Measurements from ENCODE around the gene ZNF423.

The ZNF423 gene

DNA sequence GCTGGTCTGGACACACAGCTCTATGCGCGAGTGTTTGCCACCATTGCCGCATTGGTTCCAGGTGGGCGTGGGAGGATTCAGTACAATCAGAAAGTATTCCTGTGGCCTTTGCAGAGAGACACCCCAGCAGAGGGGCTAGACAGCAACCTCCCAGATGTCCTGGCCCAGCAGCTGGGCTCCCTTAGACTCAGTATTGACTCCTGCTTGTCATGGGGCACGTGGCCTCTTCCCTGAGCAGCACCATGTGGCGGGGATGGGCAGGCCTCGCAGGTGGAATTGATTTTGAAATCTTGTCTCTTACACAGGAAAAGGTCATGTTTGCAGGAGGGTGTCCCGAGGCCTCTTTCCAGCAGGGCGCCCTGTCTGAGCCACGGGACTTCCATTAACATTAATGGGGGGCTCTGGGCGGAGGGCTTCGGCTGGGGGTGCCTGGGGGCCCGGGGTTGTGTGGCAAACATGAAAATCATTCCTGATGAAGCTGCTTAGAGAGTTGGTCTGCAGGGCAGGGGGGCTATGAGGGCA is 385.9 kb downstream of the ZNF423 start:
- ATAC-seq, result no peak
- no peak for DNase-seq

GRCh38 chr16:49469311-49469670 is 386.6 kb downstream of the ZNF423 start:
- no peak for ATAC-seq

GRCh38 chr16:49468611-49469310 is 387.2 kb downstream of the ZNF423 start:
- no peak for ATAC-seq
- no peak for DNase-seq

More at GRCh38 chr16:49469311-49469670, 386.6 kb downstream of the ZNF423 start:
- DNase-seq, result no peak

DNA sequence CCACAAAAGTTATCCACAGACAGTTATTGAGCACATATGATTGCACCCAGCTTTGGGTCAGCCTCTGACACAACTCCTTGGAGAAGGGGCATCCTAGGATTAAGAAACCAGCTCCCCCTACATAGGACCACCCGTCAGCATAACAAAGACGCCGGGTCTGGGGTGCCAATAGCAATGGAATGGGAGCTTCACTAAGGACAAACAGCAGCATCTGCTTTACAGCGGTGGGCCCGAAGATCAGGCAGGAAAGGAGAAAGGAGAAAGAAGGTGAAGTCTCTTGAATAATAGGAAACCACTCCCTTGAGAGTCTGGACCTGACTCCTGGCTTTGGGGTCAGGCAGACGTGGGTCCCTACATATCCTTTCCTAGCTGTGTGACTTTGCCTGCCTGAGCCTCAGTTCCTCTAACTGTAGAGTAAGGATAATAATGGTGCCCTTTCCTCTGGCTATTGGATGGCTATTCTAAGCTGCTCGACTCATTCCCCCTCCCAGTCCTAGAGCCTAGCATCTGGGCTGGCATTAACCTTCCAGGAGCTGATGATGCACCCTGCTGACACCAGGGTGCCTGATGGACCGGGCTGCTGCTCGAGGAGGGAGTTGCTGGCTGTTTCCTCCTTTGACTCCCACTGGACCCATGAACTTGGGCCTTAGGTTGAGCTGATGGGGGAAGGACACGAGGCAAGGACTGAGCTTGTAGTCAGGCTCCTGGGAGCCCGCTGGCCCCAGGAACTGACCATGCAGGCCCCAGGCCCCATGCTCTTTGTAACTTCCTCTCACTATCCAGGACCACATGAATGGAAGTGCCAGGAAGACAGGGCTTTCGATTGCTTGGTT is 388.2 kb downstream of the ZNF423 start:
- DNase-seq (no peak), ATAC-seq (no peak)

DNA sequence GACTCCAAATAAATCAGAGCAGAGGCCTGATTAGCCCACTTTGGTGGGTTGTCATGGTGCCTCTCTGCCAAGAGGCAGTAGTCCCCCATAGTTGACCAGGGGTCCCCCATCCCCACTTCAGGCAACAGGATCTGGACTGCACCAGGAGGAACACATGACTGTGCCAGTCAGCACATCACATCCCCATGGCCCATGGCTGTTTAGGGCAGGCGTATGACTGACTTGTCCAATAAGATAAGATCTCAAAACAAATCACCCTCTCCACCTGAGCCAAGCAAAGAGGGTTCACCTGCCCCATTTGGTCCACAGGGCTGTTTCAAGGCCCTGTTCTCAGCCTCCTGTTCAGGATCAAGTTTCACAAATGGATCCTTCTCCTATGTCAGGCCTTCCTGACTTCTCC is 389.0 kb downstream of the ZNF423 start:
- no peak for DNase-seq
- no peak for ATAC-seq

DNA sequence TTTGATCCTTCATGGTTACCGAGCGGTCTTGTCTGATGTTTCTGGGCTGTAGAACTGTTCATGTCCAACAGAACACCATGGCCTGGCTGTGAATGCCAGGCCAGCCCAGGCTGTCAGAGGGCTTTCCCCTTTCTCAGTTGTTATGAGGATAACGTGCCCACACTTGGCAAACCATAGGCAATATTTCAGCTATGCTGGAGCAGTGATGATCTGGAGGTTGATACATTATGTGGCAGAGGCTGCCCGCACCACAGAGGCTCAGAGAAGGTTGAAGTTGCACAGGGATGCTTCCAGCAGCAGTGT is 389.4 kb downstream of the ZNF423 start:
- ATAC-seq, result no peak
- DNase-seq, result no peak

- ATAC-seq (no peak), DNase-seq (no peak)
These were observed 390.0 kb downstream of the ZNF423 start for GRCh38 chr16:49465661-49466528.

- no peak for ATAC-seq
- no peak for DNase-seq
These were observed 390.9 kb downstream of the ZNF423 start for GRCh38 chr16:49464877-49465504.

- no peak for ATAC-seq
- no peak for DNase-seq
These were observed 391.8 kb downstream of the ZNF423 start for GRCh38 chr16:49464093-49464492.

- peak; percentile 62 for DNase-seq
- ATAC-seq, result peak; percentile 62
These were observed 392.4 kb downstream of the ZNF423 start for GRCh38 chr16:49463529-49463928.

GRCh38 chr16:49462989-49463371 is 392.9 kb downstream of the ZNF423 start:
- no peak for DNase-seq
- ATAC-seq, result no peak

DNA sequence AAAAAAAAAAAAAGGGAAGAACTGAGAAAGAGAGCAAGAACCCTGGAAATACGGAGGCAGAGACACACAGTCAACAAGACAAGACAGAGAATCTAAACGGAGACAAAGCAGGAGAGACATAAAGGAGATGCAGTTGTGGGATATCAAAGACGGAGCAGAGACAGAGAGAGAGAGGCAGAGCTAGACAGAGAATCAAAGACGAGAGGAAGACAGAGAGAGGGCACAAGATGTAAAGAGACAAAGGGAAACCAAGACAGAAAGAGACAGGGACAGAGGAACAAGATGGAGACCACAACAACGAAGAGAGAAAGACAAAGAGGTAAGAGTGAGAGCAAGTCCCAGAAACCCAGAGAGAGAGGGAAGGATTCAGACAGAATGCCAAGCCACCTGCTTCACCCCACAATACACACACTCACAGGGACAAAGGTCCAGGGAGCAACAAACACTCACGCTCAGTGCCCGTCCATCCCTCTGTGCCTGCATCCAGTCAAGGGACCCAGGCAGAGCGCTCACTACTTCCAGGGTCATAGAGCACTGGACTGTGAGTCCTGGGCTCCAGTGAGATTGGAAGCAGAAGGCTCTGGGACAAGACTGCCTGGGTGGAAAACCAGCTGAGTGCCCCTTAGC is 393.4 kb downstream of the ZNF423 start:
- no peak for DNase-seq
- ATAC-seq, result no peak

GRCh38 chr16:49461517-49461951 is 394.4 kb downstream of the ZNF423 start:
- ATAC-seq (no peak), DNase-seq (no peak)

- ATAC-seq (no peak), DNase-seq (no peak)
These were observed 395.0 kb downstream of the ZNF423 start for GRCh38 chr16:49460786-49461470.

DNA sequence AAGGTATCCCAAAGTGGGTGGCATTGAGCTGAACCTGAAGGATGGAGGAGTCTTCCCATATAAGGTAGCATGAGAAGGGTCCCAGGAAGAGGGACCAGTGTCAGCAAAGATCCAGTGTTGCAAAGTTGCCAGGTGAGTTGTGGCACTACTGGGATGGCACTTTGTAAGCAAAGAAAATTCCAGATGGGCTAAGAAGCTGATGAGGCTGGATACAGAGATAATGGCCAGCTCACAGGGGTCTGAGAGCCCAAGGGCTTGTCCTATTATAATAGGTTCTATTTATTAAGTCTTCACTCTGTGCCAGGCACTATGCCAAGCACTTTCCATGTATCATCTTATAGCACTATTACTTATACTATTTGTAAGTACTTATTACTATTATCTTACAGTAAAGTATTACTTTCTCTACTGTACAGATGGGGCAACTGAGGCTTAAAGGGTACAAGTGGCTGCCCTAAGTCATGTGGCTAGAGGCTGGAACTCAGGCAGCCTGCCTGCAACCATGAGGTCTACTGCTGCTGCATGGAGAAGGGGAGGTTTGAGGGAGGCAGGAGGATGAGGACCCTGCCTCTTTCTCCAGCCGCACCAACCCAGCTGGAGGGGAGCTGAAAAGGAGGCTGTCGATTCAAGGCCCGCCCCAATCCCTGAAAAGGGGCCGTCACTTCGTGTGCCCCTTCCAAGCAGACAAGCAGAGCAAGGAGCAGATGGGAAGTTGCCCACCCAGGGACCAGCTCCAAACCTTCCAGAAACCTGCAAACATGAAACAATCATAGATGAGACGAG is 395.8 kb downstream of the ZNF423 start:
- DNase-seq (no peak), ATAC-seq (no peak)

DNA sequence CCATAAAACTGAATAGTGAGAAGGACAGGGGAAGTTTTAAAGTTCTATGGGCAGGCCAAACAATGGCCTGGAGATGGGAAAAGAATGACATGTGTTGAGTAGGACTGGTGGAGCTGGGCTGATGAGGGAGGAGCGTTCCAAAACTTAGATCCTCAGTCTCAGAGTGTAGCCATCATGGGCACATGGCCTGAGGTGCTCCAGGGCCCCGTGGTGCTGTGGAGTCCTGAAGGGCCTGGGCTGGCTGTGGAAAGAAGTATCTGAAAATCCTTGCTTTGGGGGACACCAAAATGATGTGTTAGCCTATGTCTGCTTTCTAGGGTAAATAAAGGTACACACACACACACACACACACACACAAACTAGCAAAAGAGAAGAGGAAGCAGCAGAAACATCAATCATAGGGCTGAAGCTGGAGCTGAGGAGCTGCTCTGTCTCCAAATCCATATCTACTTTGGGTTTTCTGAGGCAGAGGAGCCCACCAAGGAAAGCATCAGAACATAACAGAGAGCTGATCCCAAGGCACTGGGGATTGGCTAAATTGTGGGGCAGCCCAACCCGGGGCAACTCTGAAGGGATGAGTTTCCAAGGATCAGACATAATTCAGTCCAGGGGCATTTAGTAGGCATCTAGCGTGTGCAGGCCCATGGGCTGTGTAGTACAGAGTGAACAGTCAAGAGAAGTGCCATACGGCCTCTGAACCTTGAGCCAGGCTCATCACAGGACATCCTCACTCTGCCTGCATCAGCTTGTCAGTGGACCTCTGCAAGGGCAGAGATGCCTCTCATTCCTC is 397.1 kb downstream of the ZNF423 start:
- ATAC-seq (no peak), DNase-seq (no peak)

GRCh38 chr16:49458243-49458642 is 397.7 kb downstream of the ZNF423 start:
- DNase-seq, result no peak
- no peak for ATAC-seq

DNA sequence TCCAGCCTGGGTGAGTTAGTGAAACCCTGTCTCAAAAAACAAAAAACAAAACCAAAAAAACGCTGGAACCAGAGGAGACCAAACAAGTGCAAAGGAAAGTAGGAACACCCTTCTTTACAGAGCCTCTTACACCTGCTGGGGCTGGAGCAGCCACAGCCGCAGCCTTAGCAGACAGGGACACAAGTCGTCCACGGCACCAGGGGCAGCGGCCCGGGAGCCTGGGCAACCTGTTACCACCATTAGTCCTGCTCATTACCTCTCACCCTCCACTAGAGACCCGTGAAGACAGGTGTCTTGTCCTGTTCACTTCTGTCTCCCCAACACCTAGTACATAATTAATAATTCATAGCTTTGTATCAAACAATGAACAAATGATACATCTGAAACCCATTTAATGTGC is 398.7 kb downstream of the ZNF423 start:
- ATAC-seq, result no peak
- no peak for DNase-seq

DNA sequence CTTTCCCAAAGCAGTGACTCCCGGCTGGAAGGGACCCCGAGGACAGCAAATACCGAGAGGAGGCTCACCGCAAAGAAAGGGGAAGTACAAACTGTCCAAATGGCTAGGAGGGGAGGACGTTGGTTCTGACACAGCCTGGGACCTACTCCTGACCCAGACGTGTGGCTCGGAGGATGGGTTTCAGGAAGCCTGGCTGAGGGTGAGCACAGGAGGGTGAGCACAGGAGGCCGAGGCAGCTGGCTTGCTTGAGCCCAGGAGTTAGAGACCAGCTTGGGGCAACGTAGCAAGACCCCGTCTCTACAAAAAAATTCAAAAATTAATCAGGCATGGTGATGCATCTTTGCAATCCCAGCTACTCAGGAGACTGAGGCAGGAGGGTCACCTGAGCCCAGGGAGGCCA is 399.1 kb downstream of the ZNF423 start:
- ATAC-seq (no peak), DNase-seq (no peak)
